BJ (cell line): ENCODE data around the gene IL18RAP. TPM values are rescaled to one million over a fixed set of nuclear protein-coding genes. Genes with fewer than 3 reads are reported as not detected.

ENCODE experiments used
- CTCF ChIA-PET: fragments of 350-600 bp; formaldehyde crosslinking; extraction: SDS; loops from one replicate; lab custom pipeline; 2021; ENCODE audit warnings: antibody characterized with exemption, inconsistent platforms; lab: Yijun Ruan, JAX
- POLR2A ChIA-PET: fragments of 300-600 bp; sonication (Branson Sonifier 250); formaldehyde crosslinking; extraction: SDS; loops from one replicate; lab custom pipeline; 2021; ENCODE audit warnings: antibody characterized with exemption; lab: Charles Lee
- DNase-seq: peaks from one replicate; pipeline ENCODE4 v3.0.0-alpha.2; 2011; ENCODE audit warnings: low read depth
- H3K27me3 ChIP-seq: 2 replicates; pipeline ENCODE4 v1.6.0; 2011; ENCODE audit warnings: low read length; ENCODE audit not compliant: control insufficient read depth, insufficient read depth
- H3K36me3 ChIP-seq: 2 replicates; pipeline ENCODE4 v1.5.1; 2011; ENCODE audit warnings: low read length; ENCODE audit not compliant: control insufficient read depth, insufficient read depth
- H3K4me3 ChIP-seq: 2 replicates; pipeline ENCODE4 v1.5.1; 2011; ENCODE audit warnings: low read depth, mild to moderate bottlenecking, control low read depth, low read length
- CTCF ChIP-seq: IDR thresholded peaks from 2 replicates; pipeline ENCODE4 v1.5.1; 2011; ENCODE audit warnings: low read depth, mild to moderate bottlenecking, control low read depth, inconsistent platforms, low read length, moderate library complexity; ENCODE audit not compliant: insufficient read depth
- polyA plus RNA-seq: library from polyadenylated mRNA; depleted of rRNA; stranded (reverse); fragments of >200 nt; gene quantifications from 2 replicates; pipeline ENCODE4 v1.2.3, GENCODE V29; 2011

Gene IL18RAP
- polyA plus RNA-seq, 1 experiment: not detected

- H3K27me3 ChIP-seq: no peaks in the 10 kb centered on the region; the same call in 1 of the 2 replicates
- TF ChIP-seq CTCF: no peak
- no peaks in the 10 kb centered on the region for H3K36me3 ChIP-seq
- no peak overlapping the region for H3K4me3 ChIP-seq
- POLR2A ChIA-PET: no interaction called here
- DNase-seq: no peak
- CTCF ChIA-PET: no interaction called here
Measured at GRCh38 chr2:102386867-102387541, 36.0 kb upstream of the IL18RAP start.

- Histone ChIP-seq H3K4me3 (no peak overlapping the region), H3K36me3 (no peaks in the 10 kb centered on the region), H3K27me3 (no peaks in the 10 kb centered on the region; the same call in 1 of the 2 replicates)
- no peak for TF ChIP-seq CTCF
- POLR2A ChIA-PET: no interaction called here
- CTCF ChIA-PET: no interaction called here
- no peak for DNase-seq
Measured at GRCh38 chr2:102387763-102388546, 35.0 kb upstream of the IL18RAP start.

GRCh38 chr2:102391565-102391964 is 31.4 kb upstream of the IL18RAP start:
- no peak overlapping the region for H3K4me3 ChIP-seq
- no peaks in the 10 kb centered on the region for H3K36me3 ChIP-seq
- ChIA-PET POLR2A (no interaction called here), CTCF (no interaction called here)
- H3K27me3 ChIP-seq: no peaks in the 10 kb centered on the region; the same call in 1 of the 2 replicates
- no peak for TF ChIP-seq CTCF
- DNase-seq: no peak

- ChIA-PET CTCF (no interaction called here), POLR2A (no interaction called here)
- no peak for TF ChIP-seq CTCF
- no peak for DNase-seq
- Histone ChIP-seq H3K36me3 (no peaks in the 10 kb centered on the region), H3K4me3 (no peak overlapping the region), H3K27me3 (no peaks in the 10 kb centered on the region; the same call in 1 of the 2 replicates)
Measured at GRCh38 chr2:102392096-102392495, 30.9 kb upstream of the IL18RAP start.

GRCh38 chr2:102392942-102393341 is 30.0 kb upstream of the IL18RAP start:
- no peak for TF ChIP-seq CTCF
- Histone ChIP-seq H3K4me3 (no peak overlapping the region), H3K36me3 (no peaks in the 10 kb centered on the region), H3K27me3 (no peaks in the 10 kb centered on the region)
- POLR2A ChIA-PET: no interaction called here
- no peak for DNase-seq
- CTCF ChIA-PET: no interaction called here
